Breast epithelium (tissue), 3 donors: Measurements from ENCODE around the gene ZMAT5.

Source experiments
- POLR2A ChIP-seq: fragments of 450-650 bp; IDR thresholded peaks from one replicate; pipeline ENCODE4 v1.6.1; 2016; ENCODE audit warnings: antibody characterized with exemption, mild to moderate bottlenecking, moderate library complexity
- POLR2AphosphoS5 ChIP-seq, 3 donors: sonication (generic); formaldehyde crosslinking; IDR thresholded peaks; one replicate each; pipeline ENCODE4 v1.6.1; 2017; ENCODE audit warnings: antibody characterized with exemption in 3 of 3
- TF ChIP-seq, protein P1 (sequence below), 3 donors: fragments of 450-650 bp; IDR thresholded peaks; one replicate each; pipeline ENCODE4 v1.5.1; 2016 to 2017; ENCODE audit warnings: antibody characterized with exemption in 3 of 3, mild to moderate bottlenecking in 3 of 3, moderate library complexity in 3 of 3

GRCh38 chr22:29690476-29690875 lies 76.3 kb downstream of the ZMAT5 start:
- TF ChIP-seq POLR2AphosphoS5 (IDR thresholded peaks at IDR 0.05) (no peak), POLR2A (no peak)
- TF ChIP-seq, protein P1, sequence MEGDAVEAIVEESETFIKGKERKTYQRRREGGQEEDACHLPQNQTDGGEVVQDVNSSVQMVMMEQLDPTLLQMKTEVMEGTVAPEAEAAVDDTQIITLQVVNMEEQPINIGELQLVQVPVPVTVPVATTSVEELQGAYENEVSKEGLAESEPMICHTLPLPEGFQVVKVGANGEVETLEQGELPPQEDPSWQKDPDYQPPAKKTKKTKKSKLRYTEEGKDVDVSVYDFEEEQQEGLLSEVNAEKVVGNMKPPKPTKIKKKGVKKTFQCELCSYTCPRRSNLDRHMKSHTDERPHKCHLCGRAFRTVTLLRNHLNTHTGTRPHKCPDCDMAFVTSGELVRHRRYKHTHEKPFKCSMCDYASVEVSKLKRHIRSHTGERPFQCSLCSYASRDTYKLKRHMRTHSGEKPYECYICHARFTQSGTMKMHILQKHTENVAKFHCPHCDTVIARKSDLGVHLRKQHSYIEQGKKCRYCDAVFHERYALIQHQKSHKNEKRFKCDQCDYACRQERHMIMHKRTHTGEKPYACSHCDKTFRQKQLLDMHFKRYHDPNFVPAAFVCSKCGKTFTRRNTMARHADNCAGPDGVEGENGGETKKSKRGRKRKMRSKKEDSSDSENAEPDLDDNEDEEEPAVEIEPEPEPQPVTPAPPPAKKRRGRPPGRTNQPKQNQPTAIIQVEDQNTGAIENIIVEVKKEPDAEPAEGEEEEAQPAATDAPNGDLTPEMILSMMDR (IDR thresholded peaks at IDR 0.05), result no peak
